NCI-H2196 treated with DMSO at 0.1 percent for 48 hours (cell line): ENCODE data around the gene FMO5.
A peak's percentile ranks its signal among the peaks of the same experiment; 100 is the strongest.
"Not testable (repeated sequence)": the region's sequence is repeated elsewhere in the genome, so short reads cannot be mapped to it uniquely, and the experiment has no call there.

ENCODE experiments used
- DNase-seq: peaks from one replicate; lab custom pipeline; 2025; ENCODE audit not compliant: unreplicated experiment; lab: John Stamatoyannopoulos, UW

Gene FMO5

GRCh38 chr1:147238925-147239820, 14.0 kb upstream of the FMO5 start:
- DNase-seq, result no peak

GRCh38 chr1:147238053-147238902, 13.1 kb upstream of the FMO5 start:
- peak; percentile 13 for DNase-seq

- peak; percentile 33 for DNase-seq
Measured at GRCh38 chr1:147236959-147237791, 12.0 kb upstream of the FMO5 start.

GRCh38 chr1:147236448-147236847, 11.3 kb upstream of the FMO5 start:
- DNase-seq, result no peak

GRCh38 chr1:147235822-147236221, 10.7 kb upstream of the FMO5 start:
- DNase-seq, result no peak

GRCh38 chr1:147233903-147234302, 8.8 kb upstream of the FMO5 start:
- DNase-seq, result not testable (repeated sequence)

- not testable (repeated sequence) for DNase-seq
Measured at GRCh38 chr1:147231032-147231431, 5.9 kb upstream of the FMO5 start.

- DNase-seq, result no peak
Measured at GRCh38 chr1:147223740-147224615, 1.2 kb downstream of the FMO5 start.

GRCh38 chr1:147218606-147219005, 6.5 kb downstream of the FMO5 start:
- DNase-seq, result no peak

- DNase-seq, result no peak
Measured at GRCh38 chr1:147217141-147217540, 8.0 kb downstream of the FMO5 start.

GRCh38 chr1:147216124-147216523, 9.0 kb downstream of the FMO5 start:
- DNase-seq, result no peak

GRCh38 chr1:147215540-147215916, 9.6 kb downstream of the FMO5 start:
- no peak for DNase-seq

GRCh38 chr1:147214842-147215539, 10.1 kb downstream of the FMO5 start:
- DNase-seq, result no peak

GRCh38 chr1:147214325-147214724, 10.8 kb downstream of the FMO5 start:
- DNase-seq, result no peak

GRCh38 chr1:147213271-147213670, 11.9 kb downstream of the FMO5 start:
- no peak for DNase-seq

- no peak for DNase-seq
Measured at GRCh38 chr1:147211577-147211976, 13.6 kb downstream of the FMO5 start.

GRCh38 chr1:147210987-147211386, 14.2 kb downstream of the FMO5 start:
- no peak for DNase-seq

- no peak for DNase-seq
Measured at GRCh38 chr1:147209825-147210821, 15.0 kb downstream of the FMO5 start.
